AG04449 (cell line): Measurements from ENCODE around the gene C1orf159.

Experiments used
- CTCF ChIA-PET: fragments of 350-600 bp; formaldehyde crosslinking; extraction: SDS; loops from one replicate; lab custom pipeline; 2021; ENCODE audit warnings: antibody characterized with exemption; lab: Yijun Ruan, JAX
- POLR2A ChIA-PET: fragments of 400-600, 350-600 bp; formaldehyde crosslinking; extraction: SDS; loops from one replicate; lab custom pipeline; 2020; ENCODE audit warnings: antibody characterized with exemption, inconsistent platforms; lab: Yijun Ruan, JAX
- DNase-seq: peaks from one replicate; pipeline ENCODE4 v3.0.0-alpha.2; 2010; ENCODE audit warnings: low read depth, low spot score
- H3K4me3 ChIP-seq: 2 replicates; pipeline ENCODE4 v1.5.1; 2011; ENCODE audit warnings: low read depth, mild to moderate bottlenecking, control low read depth, low read length
- TF ChIP-seq, protein P1 (sequence below): IDR thresholded peaks from one replicate; pipeline ENCODE4 v1.5.1; 2011; ENCODE audit warnings: mild to moderate bottlenecking, moderate library complexity, low read length, control low read depth, inconsistent platforms; ENCODE audit not compliant: insufficient read depth; ENCODE audit errors: missing control alignments

C1orf159 gene

DNA sequence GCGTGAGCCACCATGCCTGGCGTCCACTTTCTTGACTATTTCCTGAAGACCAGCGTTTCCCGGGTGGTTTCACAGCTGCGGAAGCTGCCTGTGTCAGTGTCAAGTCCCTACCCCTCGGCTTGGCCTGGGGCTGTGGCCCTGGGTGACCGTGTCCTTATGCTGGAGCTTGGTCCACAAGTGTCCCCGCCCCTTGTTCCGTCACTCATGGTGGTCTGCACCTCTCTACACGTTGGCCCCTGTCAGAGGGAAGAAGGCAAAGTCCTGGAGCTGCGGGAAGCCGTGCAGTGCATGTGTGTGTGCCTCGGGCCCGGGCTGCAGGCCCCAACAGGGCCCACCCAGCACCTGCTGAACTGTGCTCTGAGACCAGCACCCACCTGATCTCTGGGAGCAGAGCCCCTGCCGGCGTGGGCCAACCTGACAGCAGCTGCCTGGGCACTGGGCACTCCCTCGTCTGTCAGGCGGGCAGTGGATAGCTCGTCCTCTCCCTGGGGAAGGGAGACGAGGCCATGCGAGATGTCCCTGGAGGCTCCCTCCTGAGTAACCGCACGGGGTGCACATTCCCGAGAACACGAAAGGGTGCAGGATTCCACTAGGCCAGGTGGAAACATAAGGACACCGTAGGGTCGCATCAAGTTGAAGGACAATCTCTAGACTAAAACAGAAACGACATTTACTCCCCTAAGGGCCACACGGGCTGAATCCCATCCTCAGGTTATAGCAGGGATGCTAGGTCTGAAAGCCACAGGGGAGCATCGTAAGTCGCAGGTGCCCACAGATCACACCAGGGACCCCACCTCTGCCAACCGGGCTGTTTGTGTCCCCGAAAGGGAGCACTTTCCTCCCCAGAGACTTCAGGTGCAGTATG is 2.4 kb upstream of the C1orf159 start:
- ChIA-PET POLR2A (no interaction called here), CTCF (interaction anchor here (0.7 to 5.3 kb wide), 6 partner anchors 100 to 173 kb away, joined by 3 to 59 read pairs (median 8); no protein-coding TSS in a partner anchor)
- TF ChIP-seq, protein P1, sequence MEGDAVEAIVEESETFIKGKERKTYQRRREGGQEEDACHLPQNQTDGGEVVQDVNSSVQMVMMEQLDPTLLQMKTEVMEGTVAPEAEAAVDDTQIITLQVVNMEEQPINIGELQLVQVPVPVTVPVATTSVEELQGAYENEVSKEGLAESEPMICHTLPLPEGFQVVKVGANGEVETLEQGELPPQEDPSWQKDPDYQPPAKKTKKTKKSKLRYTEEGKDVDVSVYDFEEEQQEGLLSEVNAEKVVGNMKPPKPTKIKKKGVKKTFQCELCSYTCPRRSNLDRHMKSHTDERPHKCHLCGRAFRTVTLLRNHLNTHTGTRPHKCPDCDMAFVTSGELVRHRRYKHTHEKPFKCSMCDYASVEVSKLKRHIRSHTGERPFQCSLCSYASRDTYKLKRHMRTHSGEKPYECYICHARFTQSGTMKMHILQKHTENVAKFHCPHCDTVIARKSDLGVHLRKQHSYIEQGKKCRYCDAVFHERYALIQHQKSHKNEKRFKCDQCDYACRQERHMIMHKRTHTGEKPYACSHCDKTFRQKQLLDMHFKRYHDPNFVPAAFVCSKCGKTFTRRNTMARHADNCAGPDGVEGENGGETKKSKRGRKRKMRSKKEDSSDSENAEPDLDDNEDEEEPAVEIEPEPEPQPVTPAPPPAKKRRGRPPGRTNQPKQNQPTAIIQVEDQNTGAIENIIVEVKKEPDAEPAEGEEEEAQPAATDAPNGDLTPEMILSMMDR = no peak
- H3K4me3 ChIP-seq = no peak overlapping the region
- DNase-seq = no peak

DNA sequence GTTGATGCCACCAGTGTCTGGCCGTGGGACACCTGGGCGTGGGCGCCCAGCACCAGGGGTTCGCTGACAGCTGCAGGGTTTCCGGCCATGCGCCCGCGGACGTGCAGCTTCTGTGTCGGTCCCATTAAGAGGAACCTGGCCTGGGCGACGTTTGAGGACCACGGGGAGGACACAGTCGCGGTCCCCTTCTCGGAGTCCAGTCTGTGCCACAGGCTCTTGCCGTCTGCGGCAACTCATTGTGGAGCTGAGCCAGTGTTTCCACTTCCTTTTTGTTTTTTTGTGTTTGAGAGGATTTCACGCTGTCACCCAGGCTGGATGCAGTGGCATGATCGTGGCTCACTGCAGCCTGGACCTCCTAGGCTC is 1.6 kb upstream of the C1orf159 start:
- no peak for DNase-seq
- H3K4me3 ChIP-seq = no peak overlapping the region
- TF ChIP-seq, protein P1 = no peak
- ChIA-PET POLR2A (no interaction called here), CTCF (interaction anchor here (0.7 to 3.3 kb wide), 5 partner anchors 9 to 174 kb away, joined by 3 to 17 read pairs (median 3); no protein-coding TSS in a partner anchor)

DNA sequence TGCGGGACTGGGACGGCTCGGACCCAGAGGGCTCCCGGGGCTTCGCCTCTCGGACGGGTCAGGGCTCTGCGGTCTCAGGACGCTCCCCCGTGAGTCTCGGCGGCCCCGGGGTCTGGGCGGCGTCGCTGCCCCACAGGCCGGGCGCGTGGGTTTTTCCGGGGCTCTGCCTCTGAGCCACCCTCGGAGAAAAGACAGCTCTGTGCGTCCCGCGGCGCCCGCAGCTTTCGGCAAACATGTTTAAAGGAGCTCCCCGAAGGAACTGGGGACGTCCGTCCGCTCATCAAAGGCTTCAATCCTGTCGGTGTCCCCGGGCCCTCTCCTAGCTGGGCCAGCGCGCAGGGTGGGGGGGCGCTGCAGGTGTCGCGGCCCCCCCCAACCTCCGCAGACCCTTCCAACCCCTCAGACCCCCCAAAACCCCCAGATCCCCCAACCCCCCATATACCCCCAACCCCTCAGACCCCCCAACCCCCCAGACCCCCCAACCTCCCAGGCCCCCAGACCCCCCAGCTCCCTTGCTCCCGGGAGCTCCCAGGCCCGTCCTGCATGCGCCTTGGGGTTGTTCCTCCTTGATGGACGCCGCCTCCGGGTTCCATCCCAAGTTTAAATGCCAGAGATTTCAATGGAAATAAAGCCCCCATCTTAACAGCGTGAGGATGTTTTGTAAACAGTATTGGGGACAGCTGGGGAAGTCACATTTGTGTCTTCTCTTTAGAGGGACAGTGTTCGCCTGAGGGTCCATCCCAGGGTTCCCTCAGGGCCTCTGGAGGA is 996 bp upstream of the C1orf159 start:
- peak overlapping the region; percentile 62 for H3K4me3 ChIP-seq
- CTCF ChIA-PET = interaction anchor here (1.1 to 3.3 kb wide), 4 partner anchors 10 to 174 kb away, joined by 3 to 17 read pairs (median 8); no protein-coding TSS in a partner anchor
- POLR2A ChIA-PET = no interaction called here
- DNase-seq = no peak
- TF ChIP-seq, protein P1 = no peak

DNA sequence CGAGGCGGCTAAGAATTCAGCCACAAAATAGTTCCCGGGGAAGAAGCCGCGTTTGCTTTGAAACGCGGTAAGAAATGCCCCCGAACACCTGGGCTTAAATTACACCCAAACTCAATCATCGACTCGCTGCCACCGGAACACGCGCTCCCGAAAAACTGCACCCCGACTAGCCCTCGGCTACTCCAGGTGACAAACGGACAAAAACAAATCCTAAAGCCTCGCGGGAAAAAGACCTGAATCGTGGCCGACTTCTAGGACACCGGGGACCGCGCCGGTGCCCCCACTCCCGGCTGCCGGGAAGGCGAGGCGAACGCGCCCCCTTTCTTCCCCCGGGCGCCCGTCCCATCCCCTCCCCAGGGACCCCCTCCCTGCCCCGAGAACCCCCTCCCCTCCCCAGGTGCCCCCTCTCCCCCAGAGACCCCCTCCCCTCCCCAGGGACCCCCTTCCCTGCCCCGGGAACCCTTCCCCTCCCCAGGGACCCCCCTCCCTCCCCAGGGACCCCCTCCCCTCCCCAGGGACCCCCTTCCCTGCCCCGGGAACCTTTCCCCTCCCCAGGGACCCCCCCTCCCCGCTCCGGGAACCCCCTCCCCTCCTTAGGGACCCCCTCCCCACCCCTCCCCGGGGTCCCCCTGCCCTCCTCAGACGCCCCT is 628 bp downstream of the C1orf159 start:
- TF ChIP-seq, protein P1 = no peak
- no peak for DNase-seq
- CTCF ChIA-PET = interaction anchor here (2.8 kb wide), 1 partner anchor 135 kb away, joined by 12 read pairs; no protein-coding TSS in a partner anchor
- H3K4me3 ChIP-seq = peak overlapping the region; percentile 73
- POLR2A ChIA-PET = no interaction called here

DNA sequence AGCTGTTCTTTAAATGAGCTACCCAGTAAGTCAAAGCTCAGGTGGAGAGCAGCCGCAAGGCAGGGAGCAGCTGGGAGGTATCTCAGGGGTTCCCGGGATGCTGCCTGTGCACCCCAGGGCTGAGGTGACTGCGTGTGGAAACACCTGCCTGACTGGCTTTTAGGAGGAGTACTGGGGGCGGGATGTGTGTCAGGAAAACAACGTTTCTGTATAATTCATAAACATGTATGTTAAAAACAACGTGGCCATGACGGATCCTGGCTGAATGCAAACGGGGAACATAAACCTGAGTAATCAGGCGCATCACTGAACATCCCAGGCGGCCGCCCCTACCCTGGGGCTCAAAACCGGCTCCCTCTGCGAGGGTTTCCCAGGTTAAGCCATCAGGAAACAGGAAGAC is 1.5 kb downstream of the C1orf159 start:
- TF ChIP-seq, protein P1 = no peak
- CTCF ChIA-PET = interaction anchor here (1.2 to 1.5 kb wide), 2 partner anchors 8 to 98 kb away, joined by 3 to 5 read pairs; no protein-coding TSS in a partner anchor
- POLR2A ChIA-PET = no interaction called here

More for the DNA sequence above, 1.5 kb downstream of the C1orf159 start:
- no peak for DNase-seq
- H3K4me3 ChIP-seq = no peak overlapping the region
